ENCODE results near the gene AMDHD1. TPM values are rescaled to one million over a fixed set of nuclear protein-coding genes. Genes with fewer than 3 reads are reported as not detected.
"Not testable (repeated sequence)": the region's sequence is repeated elsewhere in the genome, so short reads cannot be mapped to it uniquely, and the experiment has no call there.

AMDHD1 gene
- total and polyA plus RNA-seq, 8 donors = 0.23 to 0.37 TPM; not detected in 6

DNA sequence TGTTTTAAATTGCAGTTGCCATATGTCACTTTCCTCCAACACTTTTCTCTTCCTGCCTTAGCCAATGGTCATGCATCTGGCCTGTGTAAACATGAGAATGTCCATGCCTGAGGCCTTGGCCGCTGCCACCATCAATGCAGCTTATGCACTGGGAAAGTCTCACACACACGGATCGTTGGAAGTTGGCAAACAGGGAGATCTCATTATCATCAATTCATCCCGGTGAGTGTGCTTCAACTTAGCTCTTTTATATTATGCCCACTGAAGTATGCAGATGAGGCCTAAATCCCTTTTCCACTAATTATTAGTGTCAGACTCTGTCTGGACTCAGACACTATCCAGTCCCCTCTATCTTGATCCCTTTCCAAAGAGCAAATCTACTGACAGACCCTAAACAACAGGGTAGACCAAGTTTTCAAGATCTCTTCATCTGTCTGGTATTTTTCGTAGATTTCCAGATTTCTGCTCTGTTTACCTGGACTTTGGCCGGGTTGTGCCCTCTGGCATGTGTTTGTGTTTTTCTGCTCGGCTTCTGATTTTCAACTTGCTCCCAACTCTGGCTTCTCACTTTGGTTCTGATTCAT lies 23.2 kb downstream of the AMDHD1 start:
- Histone ChIP-seq H3K4me3 (no peak overlapping the region), H3K9me3 (no peaks in the 10 kb centered on the region), H3K27ac (no peak overlapping the region), H3K36me3 (no peaks in the 10 kb centered on the region), H3K27me3 (no peaks in the 10 kb centered on the region), H3K4me1 (no peaks in the 10 kb centered on the region)
- peak in 1 of 2 donors; percentile 26 for DNase-seq
- no peak for TF ChIP-seq POLR2A (IDR thresholded peaks at IDR 0.05)
- TF ChIP-seq EP300 (IDR thresholded peaks at IDR 0.05) = no peak
- no peak for TF ChIP-seq POLR2AphosphoS5 (IDR thresholded peaks at IDR 0.05)
- TF ChIP-seq, protein P1, sequence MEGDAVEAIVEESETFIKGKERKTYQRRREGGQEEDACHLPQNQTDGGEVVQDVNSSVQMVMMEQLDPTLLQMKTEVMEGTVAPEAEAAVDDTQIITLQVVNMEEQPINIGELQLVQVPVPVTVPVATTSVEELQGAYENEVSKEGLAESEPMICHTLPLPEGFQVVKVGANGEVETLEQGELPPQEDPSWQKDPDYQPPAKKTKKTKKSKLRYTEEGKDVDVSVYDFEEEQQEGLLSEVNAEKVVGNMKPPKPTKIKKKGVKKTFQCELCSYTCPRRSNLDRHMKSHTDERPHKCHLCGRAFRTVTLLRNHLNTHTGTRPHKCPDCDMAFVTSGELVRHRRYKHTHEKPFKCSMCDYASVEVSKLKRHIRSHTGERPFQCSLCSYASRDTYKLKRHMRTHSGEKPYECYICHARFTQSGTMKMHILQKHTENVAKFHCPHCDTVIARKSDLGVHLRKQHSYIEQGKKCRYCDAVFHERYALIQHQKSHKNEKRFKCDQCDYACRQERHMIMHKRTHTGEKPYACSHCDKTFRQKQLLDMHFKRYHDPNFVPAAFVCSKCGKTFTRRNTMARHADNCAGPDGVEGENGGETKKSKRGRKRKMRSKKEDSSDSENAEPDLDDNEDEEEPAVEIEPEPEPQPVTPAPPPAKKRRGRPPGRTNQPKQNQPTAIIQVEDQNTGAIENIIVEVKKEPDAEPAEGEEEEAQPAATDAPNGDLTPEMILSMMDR (IDR thresholded peaks at IDR 0.05) = no peak
- WGBS, 5 donors = 48 to 61% (median 56%) methylated on average over 7 of the region's 7 CpGs
- intact Hi-C loops (cut with DNase I; ENCODE audit: low total_unique reads) = no loop called here

DNA sequence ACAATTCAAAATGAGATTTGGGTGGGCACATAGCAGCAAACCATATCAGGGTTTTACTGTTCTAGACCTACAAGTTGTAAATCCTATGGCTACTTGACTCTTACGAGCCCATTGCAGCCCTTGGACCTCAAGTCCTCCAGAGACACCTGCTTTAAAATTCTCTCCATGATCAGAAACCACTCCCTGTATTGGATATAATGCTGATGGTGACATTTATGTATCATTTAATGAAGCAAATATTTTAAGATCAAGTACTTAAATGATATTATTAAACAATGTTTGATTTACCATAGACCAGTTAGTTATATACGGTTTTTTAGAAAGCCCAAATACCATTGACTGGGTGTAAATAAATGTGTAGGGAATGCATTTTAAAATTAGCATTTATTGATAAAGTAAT lies 24.2 kb downstream of the AMDHD1 start:
- intact Hi-C loops (cut with DNase I; ENCODE audit: low total_unique reads) = no loop called here
- Histone ChIP-seq H3K4me3 (no peak overlapping the region), H3K9me3 (no peaks in the 10 kb centered on the region), H3K36me3 (no peaks in the 10 kb centered on the region), H3K27me3 (no peaks in the 10 kb centered on the region), H3K4me1 (no peaks in the 10 kb centered on the region), H3K27ac (no peak overlapping the region)
- DNase-seq = no peak
- WGBS, 5 donors = 94 to 99% (median 97%) methylated on average over 2 of the region's 2 CpGs
- TF ChIP-seq EP300 (IDR thresholded peaks at IDR 0.05) (no peak), POLR2AphosphoS5 (IDR thresholded peaks at IDR 0.05) (no peak), POLR2A (IDR thresholded peaks at IDR 0.05) (no peak)
- TF ChIP-seq, protein P1 (IDR thresholded peaks at IDR 0.05) = no peak

DNA sequence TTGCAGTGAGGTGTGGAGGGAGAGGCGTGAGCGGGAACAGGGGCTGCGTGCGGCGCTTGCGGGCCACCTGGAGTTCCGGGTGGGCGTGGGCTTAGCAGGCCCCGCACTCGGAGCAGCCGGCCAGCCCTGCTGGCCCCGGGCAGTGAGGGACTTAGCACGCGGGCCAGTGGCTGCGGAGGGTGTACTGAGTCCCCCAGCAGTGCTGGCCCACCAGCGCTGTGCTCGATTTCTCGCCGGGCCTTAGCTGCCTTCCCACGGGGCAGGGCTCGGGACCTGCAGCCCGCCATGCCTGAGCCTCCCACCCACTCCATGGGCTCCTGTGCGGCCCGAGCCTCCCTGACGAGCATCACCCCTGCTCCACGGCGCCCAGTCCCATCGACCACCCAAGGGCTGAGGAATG lies 26.0 kb downstream of the AMDHD1 start:
- DNase-seq; H3K4me1 ChIP-seq; H3K4me3 ChIP-seq; H3K9me3 ChIP-seq; intact Hi-C loops (cut with DNase I; ENCODE audit: low total_unique reads); H3K27ac ChIP-seq; H3K36me3 ChIP-seq; H3K27me3 ChIP-seq: not testable (repeated sequence)
- 95 to 98% (median 98%) methylated on average over 9 to 28 of the region's 28 CpGs for WGBS, 5 donors

DNA sequence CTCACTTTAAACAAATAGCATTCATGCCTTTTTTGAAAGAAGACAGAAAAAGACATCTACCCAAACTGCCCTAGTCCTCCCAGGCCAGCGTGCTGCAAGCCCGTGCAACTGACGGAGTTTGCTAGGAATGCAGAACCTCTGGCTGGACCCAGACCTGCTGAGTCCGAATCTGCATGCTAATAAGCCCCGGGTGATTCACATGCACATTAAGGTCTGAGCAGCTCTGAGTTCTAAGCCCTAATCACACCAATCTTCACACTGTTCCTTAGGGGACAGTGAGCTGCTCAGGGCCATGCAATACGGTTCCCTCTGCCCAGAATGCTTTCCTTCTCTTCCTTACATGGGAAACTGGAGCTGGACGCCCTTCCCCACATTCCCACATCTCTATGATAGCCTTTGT lies 27.8 kb downstream of the AMDHD1 start:
- TF ChIP-seq EP300 (IDR thresholded peaks at IDR 0.05) (no peak), POLR2AphosphoS5 (IDR thresholded peaks at IDR 0.05) (no peak), POLR2A (IDR thresholded peaks at IDR 0.05) (no peak)
- TF ChIP-seq, protein P1 (IDR thresholded peaks at IDR 0.05) = no peak
- H3K36me3 ChIP-seq = no peaks in the 10 kb centered on the region
- no peak for DNase-seq
- intact Hi-C loops (cut with DNase I; ENCODE audit: low total_unique reads) = no loop called here
- WGBS, 5 donors = 60 to 77% (median 71%) methylated on average over 7 of the region's 7 CpGs
- H3K4me3 ChIP-seq = no peak overlapping the region
- H3K27ac ChIP-seq = no peak overlapping the region
- no peaks in the 10 kb centered on the region for H3K4me1 ChIP-seq
- no peaks in the 10 kb centered on the region for H3K9me3 ChIP-seq
- H3K27me3 ChIP-seq = no peaks in the 10 kb centered on the region

DNA sequence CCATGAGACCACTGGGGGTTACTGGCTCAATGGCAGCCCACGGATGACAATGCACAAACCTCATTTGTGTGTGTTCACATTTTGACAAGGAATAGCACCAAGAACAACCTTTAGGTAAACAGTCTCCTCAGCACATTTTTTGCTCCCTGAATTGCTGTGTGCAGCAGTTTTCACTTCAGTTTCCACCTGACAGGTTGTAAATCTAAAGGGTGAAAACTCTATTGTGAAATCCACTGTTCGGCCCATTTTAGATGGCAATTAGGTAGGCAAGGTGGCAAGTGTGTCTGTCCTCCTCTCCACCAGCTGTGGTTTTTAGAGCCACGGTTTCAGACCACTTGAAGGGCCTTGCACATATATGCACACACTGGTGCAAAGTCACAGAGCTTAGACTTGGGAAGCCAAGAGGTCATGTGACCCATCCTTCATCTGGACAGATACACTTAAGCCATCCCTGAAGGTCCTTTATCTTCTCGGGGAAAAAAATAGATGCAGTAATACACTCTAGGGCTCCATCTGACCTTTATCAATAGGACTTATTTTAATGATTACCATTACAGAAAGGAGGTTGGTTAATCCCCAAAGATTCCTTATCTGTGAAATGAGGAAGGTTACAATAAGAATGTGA lies 29.8 kb downstream of the AMDHD1 start:
- Histone ChIP-seq H3K27ac (no peak overlapping the region), H3K27me3 (no peaks in the 10 kb centered on the region), H3K36me3 (no peaks in the 10 kb centered on the region), H3K4me3 (no peak overlapping the region), H3K9me3 (no peaks in the 10 kb centered on the region), H3K4me1 (no peaks in the 10 kb centered on the region)
- DNase-seq = no peak
- intact Hi-C loops (cut with DNase I; ENCODE audit: low total_unique reads) = no loop called here
- no peak for TF ChIP-seq POLR2AphosphoS5 (IDR thresholded peaks at IDR 0.05)
- no peak for TF ChIP-seq EP300 (IDR thresholded peaks at IDR 0.05)
- no peak for TF ChIP-seq POLR2A (IDR thresholded peaks at IDR 0.05)
- TF ChIP-seq, protein P1 (IDR thresholded peaks at IDR 0.05) = no peak
- 73 to 84% (median 77%) methylated on average over 4 of the region's 4 CpGs for WGBS, 5 donors
